H9 (cell line): Measurements from ENCODE around the gene KCNN3. TPM values are rescaled to one million over a fixed set of nuclear protein-coding genes. Genes with fewer than 3 reads are reported as not detected.

Source experiments
- DNase-seq: peaks from one replicate; pipeline ENCODE4 v3.0.0-alpha.2; 2017
- H2AFZ ChIP-seq: one replicate; pipeline ENCODE4 v1.6.1; 2013; ENCODE audit warnings: mild to moderate bottlenecking, low read length, control low read depth, moderate library complexity
- H2AK5ac ChIP-seq: 2 replicates; pipeline ENCODE4 v1.6.1; 2013; ENCODE audit warnings: low read length, control low read depth, mixed read lengths; ENCODE audit not compliant: insufficient read length
- H2BK120ac ChIP-seq: one replicate; pipeline ENCODE4 v1.6.1; 2013; ENCODE audit warnings: low read depth, mild to moderate bottlenecking, low read length, control low read depth, inconsistent platforms; ENCODE audit not compliant: poor library complexity, severe bottlenecking
- H2BK12ac ChIP-seq: 2 replicates; pipeline ENCODE4 v1.6.1; 2013; ENCODE audit warnings: low read length, control low read depth, mixed read lengths, low read depth; ENCODE audit not compliant: insufficient read length
- H2BK15ac ChIP-seq: 2 replicates; pipeline ENCODE4 v1.6.1; 2013; ENCODE audit warnings: low read depth, low read length, control low read depth
- H2BK20ac ChIP-seq: one replicate; pipeline ENCODE4 v1.6.1; 2013; ENCODE audit warnings: low read depth, mild to moderate bottlenecking, low read length, control low read depth, inconsistent platforms; ENCODE audit not compliant: poor library complexity, severe bottlenecking
- H2BK5ac ChIP-seq: 2 replicates; pipeline ENCODE4 v1.6.1; 2013; ENCODE audit warnings: low read length, control low read depth, mixed read lengths; ENCODE audit not compliant: insufficient read length
- H3K14ac ChIP-seq: 2 replicates; pipeline ENCODE4 v1.6.1; 2013; ENCODE audit warnings: low read length, control low read depth; ENCODE audit not compliant: insufficient read depth
- H3K18ac ChIP-seq: 2 replicates; pipeline ENCODE4 v1.6.1; 2013; ENCODE audit warnings: low read depth, mild to moderate bottlenecking, mixed read lengths, low read length, control low read depth; ENCODE audit not compliant: insufficient read length
- H3K23ac ChIP-seq: 2 replicates; pipeline ENCODE4 v1.6.1; 2013; ENCODE audit warnings: low read length, control low read depth, mixed read lengths, low read depth; ENCODE audit not compliant: insufficient read length
- H3K23me2 ChIP-seq: 2 replicates; pipeline ENCODE4 v1.6.1; 2013; ENCODE audit warnings: low read depth, mild to moderate bottlenecking, mixed read lengths, low read length, control low read depth; ENCODE audit not compliant: insufficient read length, poor library complexity, severe bottlenecking
- H3K27ac ChIP-seq: 2 replicates; pipeline ENCODE4 v1.5.1; 2013; ENCODE audit warnings: low read length, control low read depth, mixed read lengths, low read depth; ENCODE audit not compliant: insufficient read length
- H3K27me3 ChIP-seq: 2 replicates; pipeline ENCODE4 v1.6.1; 2013; ENCODE audit warnings: low read length, control low read depth, inconsistent platforms; ENCODE audit not compliant: insufficient read depth
- H3K4ac ChIP-seq: 2 replicates; pipeline ENCODE4 v1.6.1; 2013; ENCODE audit warnings: low read depth, mild to moderate bottlenecking, control low read depth, inconsistent platforms, low read length, moderate library complexity
- H3K4me1 ChIP-seq: 2 replicates; pipeline ENCODE4 v1.6.1; 2013; ENCODE audit warnings: low read length, control low read depth, inconsistent platforms; ENCODE audit not compliant: insufficient read depth
- H3K4me2 ChIP-seq: 2 replicates; pipeline ENCODE4 v1.6.1; 2013; ENCODE audit warnings: low read length, control low read depth, mixed read lengths; ENCODE audit not compliant: insufficient read length, insufficient read depth
- H3K56ac ChIP-seq: 2 replicates; pipeline ENCODE4 v1.6.1; 2013; ENCODE audit warnings: low read depth, mild to moderate bottlenecking, mixed read lengths, low read length, control low read depth; ENCODE audit not compliant: insufficient read length
- H3K79me1 ChIP-seq: 2 replicates; pipeline ENCODE4 v1.6.1; 2013; ENCODE audit warnings: low read depth, mild to moderate bottlenecking, moderate library complexity, low read length, control low read depth, inconsistent platforms; ENCODE audit not compliant: insufficient read depth, poor library complexity, severe bottlenecking
- H3K79me2 ChIP-seq: 2 replicates; pipeline ENCODE4 v1.6.1; 2013; ENCODE audit warnings: low read length, control low read depth, inconsistent platforms; ENCODE audit not compliant: insufficient read depth
- H3K9ac ChIP-seq: 2 replicates; pipeline ENCODE4 v1.6.1; 2013; ENCODE audit warnings: low read length, control low read depth, mixed read lengths; ENCODE audit not compliant: insufficient read length; ENCODE audit errors: extremely low read depth
- H3K9me3 ChIP-seq: one replicate; pipeline ENCODE4 v1.6.1; 2013; ENCODE audit warnings: low read depth, low read length, inconsistent platforms; ENCODE audit not compliant: control insufficient read depth
- H3T11ph ChIP-seq: one replicate; pipeline ENCODE4 v1.6.1; 2013; ENCODE audit warnings: mild to moderate bottlenecking, low read length, control low read depth, inconsistent platforms
- H4K20me1 ChIP-seq: one replicate; pipeline ENCODE4 v1.6.1; 2013; ENCODE audit not compliant: control insufficient read depth, insufficient read length, insufficient read depth
- H4K5ac ChIP-seq: 2 replicates; pipeline ENCODE4 v1.6.1; 2013; ENCODE audit warnings: low read depth, mild to moderate bottlenecking, mixed read lengths, low read length, control low read depth; ENCODE audit not compliant: insufficient read length
- H4K8ac ChIP-seq: replicated peaks from 2 replicates; pipeline ENCODE4 v1.6.1; 2013; ENCODE audit warnings: low read length, control low read depth, mixed read lengths, low read depth; ENCODE audit not compliant: insufficient read length
- H4K91ac ChIP-seq: 2 replicates; pipeline ENCODE4 v1.6.1; 2013; ENCODE audit warnings: low read depth, mild to moderate bottlenecking, moderate library complexity, mixed read lengths, low read length, control low read depth; ENCODE audit not compliant: insufficient read length
- H3K27ac Mint-ChIP-seq, 3 experiments: 2 replicates in 2 of 3; 3 replicates in 1 of 3; pipeline ENCODE4 v1.8.0; 2020 to 2021; ENCODE audit warnings: mixed read lengths in 3 of 3, mild to moderate bottlenecking in 1 of 3, moderate library complexity in 1 of 3
- H3K27me3 Mint-ChIP-seq: 2 replicates; pipeline ENCODE4 v1.8.0; 2021; ENCODE audit warnings: low read depth, mild to moderate bottlenecking, moderate library complexity, mixed read lengths
- H3K36me3 Mint-ChIP-seq, 3 experiments: 2 replicates in 2 of 3; 3 replicates in 1 of 3; pipeline ENCODE4 v1.8.0; 2020 to 2021; ENCODE audit warnings: low read depth in 3 of 3, mixed read lengths in 3 of 3; ENCODE audit not compliant: insufficient read depth in 1 of 3
- H3K4me1 Mint-ChIP-seq, 2 experiments: 2 replicates each; pipeline ENCODE4 v1.8.0; 2020; ENCODE audit warnings: mixed read lengths in 2 of 2
- H3K4me3 Mint-ChIP-seq, 2 experiments: 2 replicates in 1 of 2; 3 replicates in 1 of 2; pipeline ENCODE4 v1.8.0; 2020 to 2021; ENCODE audit warnings: mild to moderate bottlenecking in 2 of 2, mixed read lengths in 2 of 2, moderate library complexity in 1 of 2
- H3K9me3 Mint-ChIP-seq, 2 experiments: 2 replicates in 1 of 2; 3 replicates in 1 of 2; pipeline ENCODE4 v1.8.0; 2020; ENCODE audit warnings: mild to moderate bottlenecking in 2 of 2, mixed read lengths in 2 of 2, moderate library complexity in 1 of 2
- CTCF ChIP-seq: fragments of 200-600 bp; sonication (generic); conservative IDR thresholded peaks from 3 replicates; pipeline ENCODE4 v1.8.0; 2021; ENCODE audit warnings: antibody characterized with exemption, mild to moderate bottlenecking
- WGBS: extraction: QIAGEN DNeasy Blood & Tissue Kit; methylation state at CpG from one replicate; pipeline ENCODE4 v1.1.7; 2013; ENCODE audit warnings: missing lambda C conversion rate, low lambda C conversion rate, mixed read lengths; ENCODE audit not compliant: insufficient read length; ENCODE audit errors: extremely low coverage; 5-methylcytosine and 5-hydroxymethylcytosine counted together
- total RNA-seq: library from RNA; stranded (reverse); gene quantifications from 2 replicates; pipeline ENCODE4 v1.2.1, GENCODE V29; 2021

Gene KCNN3
- total RNA-seq, 1 experiment from 2014 or later: 0.83 TPM

- no peak overlapping the region for H3K27ac Mint-ChIP-seq
- Histone ChIP-seq H2BK20ac (no peak overlapping the region), H3K4me1 (no peaks in the 10 kb centered on the region), H2AK5ac (no peak overlapping the region), H3K4me2 (no peak overlapping the region), H2AFZ (no peak overlapping the region), H2BK120ac (no peak overlapping the region), H4K91ac (no peak overlapping the region), H3K27ac (no peak overlapping the region), H3K27me3 (no peaks in the 10 kb centered on the region), H3K23me2 (no peaks in the 10 kb centered on the region), H3K79me1 (no peaks in the 10 kb centered on the region), H3T11ph (no peak overlapping the region), H3K9me3 (no peaks in the 10 kb centered on the region), H3K18ac (no peak overlapping the region), H3K4ac (no peak overlapping the region), H3K56ac (no peak overlapping the region), H2BK5ac (no peak overlapping the region), H3K79me2 (no peaks in the 10 kb centered on the region), H4K5ac (no peak overlapping the region), H2BK15ac (no peak overlapping the region), H2BK12ac (no peak overlapping the region), H3K9ac (no peak overlapping the region), H4K8ac (no peak overlapping the region), H4K20me1 (no peaks in the 10 kb centered on the region), H3K23ac (no peak overlapping the region), H3K14ac (no peak overlapping the region)
- no peak overlapping the region for H3K4me3 Mint-ChIP-seq
- no peaks in the 10 kb centered on the region for H3K36me3 Mint-ChIP-seq
- WGBS: no CpG with 5 or more reads among the region's 3 CpGs
- H3K9me3 Mint-ChIP-seq: no peaks in the 10 kb centered on the region
- peaks cover 2% of the 10 kb centered on the region; the same call in 1 of the 2 replicates for H3K27me3 Mint-ChIP-seq
- no peak for TF ChIP-seq CTCF
- H3K4me1 Mint-ChIP-seq: peaks cover 10% of the 10 kb centered on the region in 2 experiments
- DNase-seq: no peak
These were observed 155.4 kb downstream of the KCNN3 start for GRCh38 chr1:154714638-154715037.
